ENCODE results near the gene CDH24.

CDH24 gene

GRCh38 chr14:23033801-23034497 is 23.4 kb downstream of the CDH24 start:
- no peak for TF ChIP-seq GATA3 (IDR thresholded peaks at IDR 0.05; ENCODE audit: low read depth, low read length)
- no peak for TF ChIP-seq GATA2 (IDR thresholded peaks at IDR 0.05; ENCODE audit: low read depth, low read length)

- no peak for TF ChIP-seq GATA2 (IDR thresholded peaks at IDR 0.05; ENCODE audit: low read depth, low read length)
These were observed 24.0 kb downstream of the CDH24 start for GRCh38 chr14:23033251-23033727.

- TF ChIP-seq GATA2 (IDR thresholded peaks at IDR 0.05; ENCODE audit: low read depth, low read length), result no peak
- no peak for TF ChIP-seq GATA3 (IDR thresholded peaks at IDR 0.05; ENCODE audit: low read depth, low read length)
These were observed 26.4 kb downstream of the CDH24 start for GRCh38 chr14:23030936-23031335.

GRCh38 chr14:23028799-23029198 is 28.5 kb downstream of the CDH24 start:
- no peak for TF ChIP-seq GATA3 (IDR thresholded peaks at IDR 0.05; ENCODE audit: low read depth, low read length)
- TF ChIP-seq GATA2 (IDR thresholded peaks at IDR 0.05; ENCODE audit: low read depth, low read length), result no peak

- TF ChIP-seq GATA2 (IDR thresholded peaks at IDR 0.05; ENCODE audit: low read depth, low read length) (no peak), GATA3 (IDR thresholded peaks at IDR 0.05; ENCODE audit: low read depth, low read length) (no peak)
These were observed 32.0 kb downstream of the CDH24 start for GRCh38 chr14:23025151-23025814.

GRCh38 chr14:23024612-23025075 is 32.7 kb downstream of the CDH24 start:
- TF ChIP-seq GATA3 (IDR thresholded peaks at IDR 0.05; ENCODE audit: low read depth, low read length) (no peak), GATA2 (IDR thresholded peaks at IDR 0.05; ENCODE audit: low read depth, low read length) (no peak)

- TF ChIP-seq GATA2 (IDR thresholded peaks at IDR 0.05; ENCODE audit: low read depth, low read length), result no peak
- no peak for TF ChIP-seq GATA3 (IDR thresholded peaks at IDR 0.05; ENCODE audit: low read depth, low read length)
These were observed 33.5 kb downstream of the CDH24 start for GRCh38 chr14:23023795-23024152.

- no peak for TF ChIP-seq GATA2 (IDR thresholded peaks at IDR 0.05; ENCODE audit: low read depth, low read length)
- no peak for TF ChIP-seq GATA3 (IDR thresholded peaks at IDR 0.05; ENCODE audit: low read depth, low read length)
These were observed 34.1 kb downstream of the CDH24 start for GRCh38 chr14:23023022-23023794.

GRCh38 chr14:23021889-23022442 is 35.4 kb downstream of the CDH24 start:
- TF ChIP-seq GATA2 (IDR thresholded peaks at IDR 0.05; ENCODE audit: low read depth, low read length) (no peak), GATA3 (IDR thresholded peaks at IDR 0.05; ENCODE audit: low read depth, low read length) (no peak)

- TF ChIP-seq GATA2 (IDR thresholded peaks at IDR 0.05; ENCODE audit: low read depth, low read length) (no peak), GATA3 (IDR thresholded peaks at IDR 0.05; ENCODE audit: low read depth, low read length) (no peak)
These were observed 35.9 kb downstream of the CDH24 start for GRCh38 chr14:23021434-23021833.

GRCh38 chr14:23020143-23021128 is 36.9 kb downstream of the CDH24 start:
- TF ChIP-seq GATA2 (IDR thresholded peaks at IDR 0.05; ENCODE audit: low read depth, low read length) (no peak), GATA3 (IDR thresholded peaks at IDR 0.05; ENCODE audit: low read depth, low read length) (no peak)

GRCh38 chr14:23018107-23018506 is 39.2 kb downstream of the CDH24 start:
- no peak for TF ChIP-seq GATA2 (IDR thresholded peaks at IDR 0.05; ENCODE audit: low read depth, low read length)
- no peak for TF ChIP-seq GATA3 (IDR thresholded peaks at IDR 0.05; ENCODE audit: low read depth, low read length)

GRCh38 chr14:23017091-23017490 is 40.2 kb downstream of the CDH24 start:
- TF ChIP-seq GATA3 (IDR thresholded peaks at IDR 0.05; ENCODE audit: low read depth, low read length), result no peak
- no peak for TF ChIP-seq GATA2 (IDR thresholded peaks at IDR 0.05; ENCODE audit: low read depth, low read length)

Data from SH-SY5Y (cell line).